Measurements from ENCODE around the gene TBK1. TPM values are rescaled to one million over a fixed set of nuclear protein-coding genes. Genes with fewer than 3 reads are reported as not detected.
"Not testable (repeated sequence)": the region's sequence is repeated elsewhere in the genome, so short reads cannot be mapped to it uniquely, and the experiment has no call there.

TBK1 gene
- total RNA-seq, 3 donors from 2014 or later (not counting 1 experiment from before 2014, with no cell fraction given): 48.4 to 57.1 (median 48.8) TPM

DNA sequence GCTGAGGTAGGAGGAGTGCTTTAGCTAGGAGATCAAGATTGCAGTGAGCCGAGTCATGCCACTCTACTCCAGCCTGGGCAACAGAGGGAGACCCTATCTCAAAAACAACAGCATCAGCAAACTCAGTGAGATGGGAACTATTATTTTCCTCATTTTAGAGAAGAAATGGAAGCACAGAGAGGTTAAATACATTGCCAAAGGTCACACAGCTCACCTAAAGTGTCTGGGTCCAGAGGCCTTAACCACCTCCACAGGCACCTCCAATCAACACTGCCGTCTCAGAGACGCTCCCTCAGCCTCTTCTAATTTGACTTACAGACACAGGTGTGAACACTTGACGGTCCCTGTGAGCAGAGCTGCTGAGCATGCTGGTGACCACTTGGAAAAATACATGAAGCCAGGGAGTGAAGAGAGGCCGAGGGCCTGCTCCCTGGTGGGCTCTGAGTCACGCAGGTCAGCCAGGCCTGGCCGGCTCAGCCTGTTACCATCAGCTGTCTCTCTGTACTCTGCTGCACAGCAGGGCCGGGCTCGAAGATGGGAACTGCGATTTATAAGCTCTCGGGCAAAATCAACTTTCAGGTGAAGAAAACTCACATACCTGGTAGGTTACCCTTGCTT lies 80.9 kb downstream of the TBK1 start:
- intact Hi-C loops (cut with micrococcal nuclease): no loop called here
- Mint-ChIP-seq H3K4me1 (no peaks in the 10 kb centered on the region), H3K27me3 (ENCODE audit: low read depth in 2 of 2) (peaks cover 6% of the 10 kb centered on the region in 2 donors), H3K27ac (no peak overlapping the region), H3K9me3 (no peaks in the 10 kb centered on the region), H3K36me3 (no peaks in the 10 kb centered on the region), H3K4me3 (no peak overlapping the region)
- TF ChIP-seq CTCF (IDR thresholded peaks at IDR 0.05): no peak
- DNase-seq (no peak), ATAC-seq (no peak)
- Histone ChIP-seq H3K4me3 (ENCODE audit: low read length) (no peak overlapping the region), H3K27me3 (ENCODE audit: control insufficient read depth, insufficient read depth, low read length) (no peaks in the 10 kb centered on the region), H3K9me3 (ENCODE audit: control insufficient read depth, insufficient read depth, low read length) (no peaks in the 10 kb centered on the region), H3K4me1 (ENCODE audit: control insufficient read depth, insufficient read depth, low read length) (no peaks in the 10 kb centered on the region), H3K36me3 (ENCODE audit: control insufficient read depth, insufficient read depth, low read length) (no peaks in the 10 kb centered on the region), H3K27ac (ENCODE audit: low read length) (no peak overlapping the region)
- WGBS (ENCODE audit: insufficient coverage): 92% methylated on average over 11 of the region's 11 CpGs

DNA sequence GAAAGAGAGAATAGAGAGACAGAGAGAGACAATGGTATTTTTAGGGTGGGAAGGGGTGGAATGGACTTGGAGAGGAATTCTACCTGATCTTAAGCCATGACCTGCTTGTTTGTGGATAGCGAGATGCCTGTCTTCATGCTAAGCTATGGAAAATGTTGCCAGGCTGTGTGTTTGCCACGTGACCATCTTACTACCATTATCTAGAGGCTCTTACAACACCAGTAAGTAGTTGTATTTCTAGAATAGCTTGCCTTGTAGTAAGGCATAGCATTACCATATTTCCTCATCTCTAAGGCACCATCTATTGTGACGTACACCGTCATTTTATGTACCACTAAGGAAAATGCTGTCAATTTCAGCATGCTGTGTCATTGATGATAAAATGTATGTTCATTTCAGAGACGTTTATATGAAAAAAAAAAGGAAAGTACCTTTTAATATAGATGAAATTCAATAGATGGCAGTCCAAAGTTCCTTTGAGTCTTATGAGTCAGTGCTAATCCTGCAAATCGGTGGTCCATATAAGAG lies 82.8 kb downstream of the TBK1 start:
- Mint-ChIP-seq H3K4me1 (no peaks in the 10 kb centered on the region), H3K36me3 (no peaks in the 10 kb centered on the region), H3K27me3 (ENCODE audit: low read depth in 2 of 2) (peaks cover 6% of the 10 kb centered on the region in 2 donors), H3K4me3 (no peak overlapping the region), H3K27ac (no peak overlapping the region), H3K9me3 (no peaks in the 10 kb centered on the region)
- H3K9me3 ChIP-seq (ENCODE audit: control insufficient read depth, insufficient read depth, low read length): no peaks in the 10 kb centered on the region
- intact Hi-C loops (cut with micrococcal nuclease): no loop called here
- H3K36me3 ChIP-seq (ENCODE audit: control insufficient read depth, insufficient read depth, low read length): no peaks in the 10 kb centered on the region
- 92% methylated on average over 4 of the region's 6 CpGs for WGBS (ENCODE audit: insufficient coverage)
- TF ChIP-seq CTCF (IDR thresholded peaks at IDR 0.05): no peak
- no peak for DNase-seq
- no peaks in the 10 kb centered on the region for H3K4me1 ChIP-seq (ENCODE audit: control insufficient read depth, insufficient read depth, low read length)
- no peak overlapping the region for H3K27ac ChIP-seq (ENCODE audit: low read length)
- H3K27me3 ChIP-seq (ENCODE audit: control insufficient read depth, insufficient read depth, low read length): no peaks in the 10 kb centered on the region
- no peak overlapping the region for H3K4me3 ChIP-seq (ENCODE audit: low read length)
- no peak for ATAC-seq

DNA sequence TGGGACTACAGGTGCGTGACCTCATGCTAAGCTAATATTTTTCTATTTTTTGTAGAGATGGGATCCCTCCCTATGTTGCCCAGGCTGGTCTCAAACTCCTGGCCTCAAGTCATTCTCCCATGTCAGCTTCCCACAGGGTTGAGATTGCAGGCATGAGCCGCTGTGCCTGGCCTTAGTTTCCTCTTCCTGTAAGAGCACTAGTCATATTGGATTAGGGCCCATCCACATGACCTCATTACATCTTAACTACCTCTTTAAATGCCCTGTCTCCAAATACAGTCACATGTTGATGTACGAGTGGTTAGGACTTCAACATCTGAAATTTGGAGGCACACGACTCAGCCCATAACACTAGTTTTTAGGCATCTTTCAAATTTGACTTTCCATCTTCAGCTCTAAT lies 86.2 kb downstream of the TBK1 start:
- ATAC-seq (no peak), DNase-seq (no peak)
- peaks cover 0 to 6% of the 10 kb centered on the region in 2 donors for H3K27me3 Mint-ChIP-seq (ENCODE audit: low read depth in 2 of 2)
- H3K4me3 Mint-ChIP-seq: no peak overlapping the region
- intact Hi-C loops (cut with micrococcal nuclease): no loop called here
- Histone ChIP-seq H3K9me3 (ENCODE audit: control insufficient read depth, insufficient read depth, low read length) (no peaks in the 10 kb centered on the region), H3K27ac (ENCODE audit: low read length) (no peak overlapping the region), H3K4me3 (ENCODE audit: low read length) (no peak overlapping the region), H3K36me3 (ENCODE audit: control insufficient read depth, insufficient read depth, low read length) (no peaks in the 10 kb centered on the region), H3K27me3 (ENCODE audit: control insufficient read depth, insufficient read depth, low read length) (peaks cover 2% of the 10 kb centered on the region), H3K4me1 (ENCODE audit: control insufficient read depth, insufficient read depth, low read length) (no peaks in the 10 kb centered on the region)
- no peaks in the 10 kb centered on the region for H3K9me3 Mint-ChIP-seq
- no peaks in the 10 kb centered on the region for H3K36me3 Mint-ChIP-seq
- H3K4me1 Mint-ChIP-seq: no peaks in the 10 kb centered on the region
- WGBS (ENCODE audit: insufficient coverage): 86% methylated on average over 4 of the region's 4 CpGs
- H3K27ac Mint-ChIP-seq: no peak overlapping the region
- no peak for TF ChIP-seq CTCF (IDR thresholded peaks at IDR 0.05)

- H3K27me3 ChIP-seq (ENCODE audit: control insufficient read depth, insufficient read depth, low read length); H3K27me3 Mint-ChIP-seq (ENCODE audit: low read depth in 2 of 2); H3K9me3 Mint-ChIP-seq; DNase-seq; H3K36me3 ChIP-seq (ENCODE audit: control insufficient read depth, insufficient read depth, low read length); H3K27ac Mint-ChIP-seq; H3K4me3 ChIP-seq (ENCODE audit: low read length); H3K9me3 ChIP-seq (ENCODE audit: control insufficient read depth, insufficient read depth, low read length); H3K27ac ChIP-seq (ENCODE audit: low read length); intact Hi-C loops (cut with micrococcal nuclease); H3K4me1 Mint-ChIP-seq; H3K4me1 ChIP-seq (ENCODE audit: control insufficient read depth, insufficient read depth, low read length); ATAC-seq; H3K36me3 Mint-ChIP-seq; H3K4me3 Mint-ChIP-seq: not testable (repeated sequence)
- WGBS (ENCODE audit: insufficient coverage): 90% methylated on average over 21 of the region's 24 CpGs
Measured at GRCh38 chr12:64542409-64543047, 90.6 kb downstream of the TBK1 start.

All from natural killer cell (primary cell).